Ishikawa (cell line): ENCODE measurements around the gene UGT8.

Source experiments
- CEBPB ChIP-seq: IDR thresholded peaks from 2 replicates; pipeline ENCODE4 v1.6.1; 2012
- CREB1 ChIP-seq: IDR thresholded peaks from 2 replicates; pipeline ENCODE4 v1.6.1; 2012; ENCODE audit warnings: low read depth
- EP300 ChIP-seq: IDR thresholded peaks from 2 replicates; pipeline ENCODE4 v1.6.1; 2012; ENCODE audit warnings: borderline replicate concordance
- MAX ChIP-seq: IDR thresholded peaks from 2 replicates; pipeline ENCODE4 v1.6.1; 2012
- NFIC ChIP-seq: IDR thresholded peaks from 2 replicates; pipeline ENCODE4 v1.6.1; 2012
- RAD21 ChIP-seq: IDR thresholded peaks from 2 replicates; pipeline ENCODE4 v1.6.1; 2012; ENCODE audit warnings: low read depth
- REST ChIP-seq: IDR thresholded peaks from 2 replicates; pipeline ENCODE4 v1.6.1; 2012; ENCODE audit warnings: low read depth, mild to moderate bottlenecking
- TCF12 ChIP-seq: IDR thresholded peaks from 2 replicates; pipeline ENCODE4 v1.6.1; 2012; ENCODE audit warnings: low read depth
- USF1 ChIP-seq: IDR thresholded peaks from 2 replicates; pipeline ENCODE4 v1.6.1; 2012
- YY1 ChIP-seq: IDR thresholded peaks from 2 replicates; pipeline ENCODE4 v1.6.1; 2012; ENCODE audit warnings: low read depth
- ZBTB7A ChIP-seq: IDR thresholded peaks from 2 replicates; pipeline ENCODE4 v1.6.1; 2012; ENCODE audit warnings: low read depth

GRCh38 chr4:114658179-114658578, 59.6 kb downstream of the UGT8 start:
- TF ChIP-seq USF1: no peak
- TF ChIP-seq YY1: no peak
- no peak for TF ChIP-seq CEBPB
- TF ChIP-seq EP300: no peak
- TF ChIP-seq CREB1: no peak
- TF ChIP-seq ZBTB7A: no peak
- TF ChIP-seq RAD21: no peak
- TF ChIP-seq MAX: no peak
- TF ChIP-seq REST: no peak
- TF ChIP-seq TCF12: no peak
- no peak for TF ChIP-seq NFIC
